Measurements from ENCODE around the gene CD300LF. TPM values are rescaled to one million over a fixed set of nuclear protein-coding genes. Genes with fewer than 3 reads are reported as not detected.

CD300LF gene
- total and polyA plus RNA-seq, 9 of the 15 experiments (the other 6 are each of a cell fraction or from before 2014, with no cell fraction given): not detected

- TF ChIP-seq ZNF592 (IDR thresholded peaks at IDR 0.05): peak; percentile 34; the same call in 1 of the 2 replicates
- peak; percentile 67 for TF ChIP-seq VEZF1 (CRISPR knock-in tag; IDR thresholded peaks at IDR 0.05)
- 0 out of 2 replicates have a peak, but pooled peaks have one; percentile 35 for TF ChIP-seq MYNN (IDR thresholded peaks at IDR 0.05)
- no peak for TF ChIP-seq MYNN (CRISPR knock-in tag; IDR thresholded peaks at IDR 0.05)
- no peak for TF ChIP-seq ZBTB49 (CRISPR knock-in tag; IDR thresholded peaks at IDR 0.05; ENCODE audit: borderline replicate concordance)
- TF ChIP-seq RAD21 (CRISPR knock-in tag; conservative IDR thresholded peaks at IDR 0.05 in 1 of 2, IDR thresholded peaks at IDR 0.05 in 1 of 2): peak in 1 of 2 experiments; percentile 38; a peak in 1 of 4 replicates
- TF ChIP-seq NR2C2 (CRISPR knock-in tag; IDR thresholded peaks at IDR 0.05): no peak
- peak; percentile 92 for TF ChIP-seq NR2C2 (tag; IDR thresholded peaks at IDR 0.05)
- no peak for TF ChIP-seq RFX1 (IDR thresholded peaks at IDR 0.05)
- peak in 1 of 2 experiments; percentile 65; a peak in 1 of 4 replicates for TF ChIP-seq ZNF639 (CRISPR knock-in tag; conservative IDR thresholded peaks at IDR 0.05 in 1 of 2, IDR thresholded peaks at IDR 0.05 in 1 of 2)
- peak; percentile 64; the same call in 1 of the 2 replicates for TF ChIP-seq HMBOX1 (IDR thresholded peaks at IDR 0.05)
- peak; percentile 63 to 67; a peak in 3 of 4 replicates for TF ChIP-seq KDM1A (IDR thresholded peaks at IDR 0.05)
- no peak for TF ChIP-seq GMEB1 (CRISPR knock-in tag; IDR thresholded peaks at IDR 0.05)
Observed at GRCh38 chr17:74746922-74747321, 34.2 kb upstream of the CD300LF start (continued).

Data from K562 (cell line).